IPS-15b (cell line): ENCODE data around the gene PHTF2.
"Not testable (repeated sequence)": the region's sequence is repeated elsewhere in the genome, so short reads cannot be mapped to it uniquely, and the experiment has no call there.

ENCODE experiments used
- H3K27me3 ChIP-seq: one replicate; pipeline ENCODE4 v1.6.1; 2013; ENCODE audit warnings: low read length; ENCODE audit not compliant: control insufficient read depth, insufficient read depth
- H3K36me3 ChIP-seq: one replicate; pipeline ENCODE4 v1.6.1; 2013; ENCODE audit warnings: low read length; ENCODE audit not compliant: control insufficient read depth, insufficient read depth
- H3K4me1 ChIP-seq: one replicate; pipeline ENCODE4 v1.6.1; 2013; ENCODE audit warnings: mild to moderate bottlenecking, low read length; ENCODE audit not compliant: control insufficient read depth, insufficient read depth
- H3K4me3 ChIP-seq: one replicate; pipeline ENCODE4 v1.5.1; 2013; ENCODE audit warnings: low read depth, low read length
- H3K9ac ChIP-seq: one replicate; pipeline ENCODE4 v1.6.1; 2013; ENCODE audit warnings: low read depth, mild to moderate bottlenecking, low read length
- H3K9me3 ChIP-seq: one replicate; pipeline ENCODE4 v1.6.1; 2013; ENCODE audit warnings: mild to moderate bottlenecking, low read length; ENCODE audit not compliant: control insufficient read depth, insufficient read depth

Gene PHTF2

DNA sequence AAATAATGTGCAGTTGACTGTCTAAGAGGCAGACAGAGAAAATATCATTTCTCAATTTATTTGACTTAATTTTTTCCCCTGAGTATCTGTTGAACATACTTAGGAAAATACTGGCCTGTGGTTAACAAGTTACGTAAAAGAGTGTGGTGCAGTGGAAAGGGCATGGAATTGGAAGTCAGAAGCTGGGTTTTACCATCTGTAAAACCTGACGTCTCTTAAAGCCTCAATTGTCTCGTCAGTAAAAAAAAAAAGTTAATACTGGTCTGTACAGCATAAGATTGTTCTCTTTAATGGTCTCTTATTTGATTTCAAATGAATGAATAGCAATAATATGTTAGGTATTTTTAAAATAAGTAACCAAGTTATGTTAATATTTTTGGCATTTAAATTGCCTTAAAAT lies 67.8 kb downstream of the PHTF2 start:
- H3K27me3 ChIP-seq = no peaks in the 10 kb centered on the region
- no peaks in the 10 kb centered on the region for H3K36me3 ChIP-seq
- H3K9ac ChIP-seq = no peak overlapping the region
- H3K9me3 ChIP-seq = no peaks in the 10 kb centered on the region
- peaks cover 8% of the 10 kb centered on the region for H3K4me1 ChIP-seq
- H3K4me3 ChIP-seq = no peak overlapping the region

DNA sequence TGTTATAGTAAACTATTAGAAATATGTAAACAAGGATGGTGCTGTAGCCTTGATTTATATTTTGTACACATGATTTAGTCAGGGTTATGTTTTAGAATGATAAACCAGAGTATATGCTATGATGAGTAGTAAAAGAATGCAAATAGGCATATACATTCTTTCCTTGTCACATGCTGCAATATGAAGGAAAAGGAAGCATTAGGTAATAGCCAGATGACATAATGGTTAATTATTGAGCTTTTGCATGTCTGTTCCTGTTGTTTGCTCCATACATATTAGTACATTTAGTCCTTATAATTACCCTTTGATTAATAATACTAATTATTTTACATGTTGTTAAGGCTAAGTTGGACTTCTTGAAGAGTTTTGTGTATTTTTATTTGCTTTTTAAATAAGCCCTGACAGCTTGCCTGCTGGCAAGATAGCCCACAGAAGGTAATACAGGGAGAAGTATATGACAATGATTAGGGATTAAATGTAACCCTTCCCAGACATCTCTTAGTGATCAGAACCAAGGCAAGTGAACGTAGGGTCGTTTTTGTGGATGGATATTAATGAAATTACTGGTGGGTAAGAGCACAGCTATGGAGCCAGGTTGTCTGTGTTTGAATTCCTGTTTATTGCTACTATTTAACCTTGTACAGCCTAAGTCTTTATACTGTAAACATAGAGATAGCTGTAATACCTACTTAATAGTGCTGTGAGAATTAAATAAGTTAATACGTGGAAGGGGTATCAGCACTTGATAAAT lies 68.4 kb downstream of the PHTF2 start:
- H3K4me1 ChIP-seq = peaks cover 8% of the 10 kb centered on the region
- no peaks in the 10 kb centered on the region for H3K9me3 ChIP-seq
- H3K4me3 ChIP-seq = no peak overlapping the region
- no peaks in the 10 kb centered on the region for H3K36me3 ChIP-seq
- H3K27me3 ChIP-seq = no peaks in the 10 kb centered on the region
- H3K9ac ChIP-seq = no peak overlapping the region

DNA sequence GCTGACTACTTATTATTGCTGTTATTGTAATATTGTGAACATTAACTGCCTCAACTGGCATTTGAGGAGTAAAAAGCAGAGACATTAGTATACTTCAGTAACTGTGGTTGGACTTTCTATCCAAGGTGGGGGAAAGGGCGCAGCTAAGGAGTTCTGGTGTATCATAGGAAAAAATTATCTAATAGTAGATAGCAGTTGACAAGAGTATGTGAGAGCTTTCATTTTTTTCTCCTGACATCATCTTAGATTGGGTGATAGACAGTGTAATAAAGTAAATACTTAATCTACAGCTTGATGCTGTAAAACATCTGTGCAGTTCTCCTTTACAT lies 68.9 kb downstream of the PHTF2 start:
- H3K4me3 ChIP-seq = no peak overlapping the region
- no peaks in the 10 kb centered on the region for H3K36me3 ChIP-seq
- no peaks in the 10 kb centered on the region for H3K27me3 ChIP-seq
- peaks cover 8% of the 10 kb centered on the region for H3K4me1 ChIP-seq
- no peaks in the 10 kb centered on the region for H3K9me3 ChIP-seq
- H3K9ac ChIP-seq = no peak overlapping the region

DNA sequence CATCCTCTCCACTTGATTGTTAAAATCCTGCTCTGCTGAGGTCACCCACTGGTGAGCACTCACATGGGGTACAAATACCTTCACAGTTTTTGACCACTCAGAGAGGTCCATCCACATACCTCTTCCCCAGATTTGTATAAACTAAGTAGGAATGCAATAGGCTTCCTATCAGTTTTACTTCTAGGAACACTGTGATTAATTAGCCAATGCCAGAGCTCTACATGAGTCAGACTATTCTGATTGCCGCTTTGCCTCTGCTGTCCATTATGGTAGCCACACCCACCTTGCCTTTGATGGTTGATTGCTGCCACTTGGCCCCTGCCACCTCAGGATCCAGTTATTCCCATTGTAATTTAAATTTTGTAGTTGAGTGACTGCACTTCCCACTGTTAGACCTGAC lies 73.7 kb downstream of the PHTF2 start:
- not testable (repeated sequence) for H3K4me3 ChIP-seq, H3K9ac ChIP-seq, H3K9me3 ChIP-seq

DNA sequence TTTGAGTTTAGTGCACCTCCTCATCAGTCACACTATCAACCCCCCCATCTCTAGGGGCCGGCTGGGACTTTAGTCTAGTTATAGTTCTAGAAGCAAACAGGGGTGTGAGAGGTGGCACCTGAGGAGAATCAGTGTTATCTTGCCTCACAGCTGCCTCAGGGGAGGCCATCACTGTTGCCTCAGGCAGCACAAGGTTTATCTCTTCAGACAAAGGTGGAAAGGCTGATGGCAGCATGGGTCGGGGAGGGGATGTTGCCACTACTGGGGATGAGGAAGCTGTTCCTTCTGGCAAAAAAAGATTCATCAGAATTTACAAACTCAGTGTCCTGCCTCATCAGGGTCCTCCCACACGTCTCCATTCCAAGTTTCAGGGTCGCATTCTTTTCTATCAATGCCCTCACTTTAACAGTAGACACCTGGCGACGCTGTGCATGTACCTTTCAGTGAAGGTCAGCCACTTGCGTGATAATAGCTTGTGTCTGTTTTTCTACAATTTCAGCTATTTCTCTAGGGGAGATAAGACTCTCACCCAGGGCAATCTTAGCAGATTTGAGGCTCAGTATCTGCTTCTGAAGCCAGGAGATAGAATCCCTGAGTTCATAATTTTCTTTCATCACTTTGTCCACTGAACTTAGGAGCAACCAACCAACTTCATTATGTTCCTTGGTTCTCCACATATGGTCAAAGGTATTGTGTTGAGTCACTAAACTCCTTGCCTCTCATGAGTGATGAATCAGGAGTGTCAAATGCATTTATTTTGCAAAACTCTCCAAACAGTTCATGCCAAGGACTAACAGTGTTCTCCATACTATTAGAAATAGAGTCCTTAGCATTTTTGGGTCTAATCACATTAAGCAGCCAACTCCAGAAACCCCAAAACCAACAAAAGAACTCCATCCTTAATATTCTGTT lies 75.1 kb downstream of the PHTF2 start:
- H3K27me3 ChIP-seq, H3K9ac ChIP-seq, H3K9me3 ChIP-seq, H3K4me3 ChIP-seq, H3K36me3 ChIP-seq, H3K4me1 ChIP-seq: not testable (repeated sequence)

More for the DNA sequence above, 73.7 kb downstream of the PHTF2 start:
- not testable (repeated sequence) for H3K27me3 ChIP-seq, H3K36me3 ChIP-seq, H3K4me1 ChIP-seq

DNA sequence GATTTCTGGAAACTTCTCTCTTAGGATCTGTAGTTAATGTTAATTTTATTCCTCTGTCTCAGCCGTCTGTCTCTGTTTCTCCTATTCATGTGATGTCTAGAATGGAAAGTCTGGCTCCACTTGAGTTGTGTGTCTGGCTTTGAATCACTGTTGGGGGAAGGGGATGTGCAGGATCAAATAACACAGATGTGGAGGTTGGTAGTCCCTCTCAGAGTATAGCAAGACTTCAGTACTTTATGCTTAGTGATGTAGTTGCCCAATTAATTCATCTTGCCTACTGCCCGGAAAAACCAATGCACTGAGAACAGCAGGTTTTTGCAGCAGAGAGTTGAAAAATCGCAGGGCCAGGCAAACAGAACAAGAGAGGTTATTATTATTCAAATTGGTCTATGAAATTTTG lies 79.2 kb downstream of the PHTF2 start:
- H3K4me3 ChIP-seq = no peak overlapping the region
- no peaks in the 10 kb centered on the region for H3K27me3 ChIP-seq

DNA sequence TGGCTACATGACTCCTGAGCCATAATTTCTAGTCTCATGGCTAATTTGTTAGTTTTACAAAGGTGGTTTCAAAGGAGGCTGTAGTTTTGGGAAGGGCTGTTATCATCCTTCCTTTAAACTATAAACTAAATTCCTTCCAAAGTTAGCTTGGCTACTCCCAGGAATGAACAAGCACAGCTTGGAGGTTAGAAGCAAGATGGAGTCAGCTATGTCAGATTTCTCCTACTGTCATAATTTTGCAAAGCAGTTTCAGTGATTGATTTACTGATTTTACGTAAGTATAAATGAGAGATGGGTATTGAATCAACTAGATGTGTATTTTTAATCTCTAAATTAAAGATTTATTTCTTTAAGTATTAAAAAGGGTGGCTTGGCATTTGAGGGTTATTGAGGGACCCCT lies 79.9 kb downstream of the PHTF2 start:
- no peaks in the 10 kb centered on the region for H3K27me3 ChIP-seq
- H3K36me3 ChIP-seq = no peaks in the 10 kb centered on the region
- H3K4me3 ChIP-seq = no peak overlapping the region
- no peaks in the 10 kb centered on the region for H3K4me1 ChIP-seq
- H3K9ac ChIP-seq = no peak overlapping the region
- H3K9me3 ChIP-seq = no peaks in the 10 kb centered on the region

More for the DNA sequence above, 79.2 kb downstream of the PHTF2 start:
- Histone ChIP-seq H3K9me3 (no peaks in the 10 kb centered on the region), H3K9ac (no peak overlapping the region), H3K36me3 (no peaks in the 10 kb centered on the region), H3K4me1 (no peaks in the 10 kb centered on the region)

DNA sequence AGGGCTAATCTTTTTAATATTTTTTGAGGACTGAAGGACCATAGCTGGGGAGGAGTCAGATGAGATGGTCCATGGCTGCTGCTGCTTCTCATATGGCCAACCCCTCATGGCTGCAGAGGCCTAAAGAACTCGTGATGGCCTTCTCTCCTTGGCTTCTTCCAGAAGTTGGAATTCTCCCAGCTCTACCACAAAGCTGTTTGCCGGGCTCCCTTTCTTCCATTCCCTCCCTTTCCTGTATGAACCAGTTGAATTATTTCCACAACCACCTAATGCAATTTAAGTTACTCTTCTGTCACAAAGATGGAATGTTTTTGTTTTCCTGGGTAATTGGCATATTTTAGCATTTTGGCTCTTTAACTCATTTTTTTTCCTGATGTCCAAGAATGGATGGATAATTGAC lies 80.7 kb downstream of the PHTF2 start:
- no peak overlapping the region for H3K4me3 ChIP-seq
- H3K9ac ChIP-seq = no peak overlapping the region
- no peaks in the 10 kb centered on the region for H3K9me3 ChIP-seq
- no peaks in the 10 kb centered on the region for H3K36me3 ChIP-seq
- H3K4me1 ChIP-seq = no peaks in the 10 kb centered on the region
- H3K27me3 ChIP-seq = no peaks in the 10 kb centered on the region

DNA sequence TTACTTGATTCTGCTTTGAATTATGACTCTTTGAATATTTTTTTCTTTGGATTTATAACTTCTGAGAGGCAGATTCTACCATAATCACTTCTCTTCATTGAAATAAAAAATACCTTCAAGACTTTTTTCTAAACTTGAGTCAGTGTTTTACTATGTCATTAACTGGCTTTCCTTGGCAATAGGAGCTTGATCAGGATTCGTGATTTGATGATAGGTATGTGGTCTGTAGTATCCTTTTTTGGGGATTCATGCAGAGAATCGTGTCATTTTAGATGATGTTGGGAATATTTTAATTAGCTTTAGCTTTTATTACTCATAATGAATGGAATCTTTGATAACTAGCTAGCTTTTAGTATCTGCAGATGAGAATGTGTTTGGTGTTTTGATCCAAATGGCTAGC lies 83.3 kb downstream of the PHTF2 start:
- Histone ChIP-seq H3K4me3 (no peak overlapping the region), H3K27me3 (no peaks in the 10 kb centered on the region)

DNA sequence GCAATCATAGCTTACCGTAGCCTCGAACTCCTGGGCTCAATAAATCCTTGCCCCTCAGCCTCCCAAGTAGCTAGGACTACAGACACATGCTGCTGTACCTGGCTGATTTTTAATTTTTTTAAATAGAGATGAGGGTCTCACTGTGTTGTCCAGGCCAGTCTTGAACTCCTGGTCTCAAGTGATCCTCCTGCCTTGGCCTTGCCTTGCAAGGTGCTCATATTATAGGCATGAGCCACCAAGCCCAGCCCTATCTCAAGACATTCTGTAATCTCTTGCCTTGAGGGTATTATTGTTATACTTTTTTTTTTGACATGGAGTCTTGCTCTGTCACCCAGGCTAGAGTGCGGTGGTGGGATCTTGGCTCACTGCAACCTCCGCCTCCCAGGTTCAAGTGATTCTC lies 86.6 kb downstream of the PHTF2 start:
- Histone ChIP-seq H3K36me3 (no peaks in the 10 kb centered on the region), H3K4me1 (no peaks in the 10 kb centered on the region), H3K9ac (no peak overlapping the region), H3K9me3 (no peaks in the 10 kb centered on the region), H3K27me3 (no peaks in the 10 kb centered on the region), H3K4me3 (no peak overlapping the region)

More for the DNA sequence above, 83.3 kb downstream of the PHTF2 start:
- Histone ChIP-seq H3K9ac (no peak overlapping the region), H3K36me3 (no peaks in the 10 kb centered on the region), H3K9me3 (no peaks in the 10 kb centered on the region), H3K4me1 (no peaks in the 10 kb centered on the region)

DNA sequence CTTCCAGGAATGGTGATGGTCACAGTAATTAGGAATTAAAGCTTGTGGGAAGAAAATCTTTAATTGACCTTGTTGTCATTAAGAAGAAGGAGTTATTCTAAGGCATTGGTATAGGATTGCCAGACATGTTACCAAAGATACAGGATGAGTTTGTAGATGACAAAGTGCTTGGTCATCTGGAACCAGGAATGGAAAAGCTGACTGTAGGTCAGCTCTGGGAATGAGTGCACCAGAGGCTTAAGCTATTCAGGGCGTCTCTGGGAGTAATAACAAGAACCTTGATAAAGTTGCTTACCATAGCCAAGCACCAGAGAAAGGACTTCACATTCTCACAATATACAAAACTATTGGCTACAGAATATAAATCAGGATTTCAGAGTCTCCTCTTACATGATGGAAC lies 89.0 kb downstream of the PHTF2 start:
- Histone ChIP-seq H3K4me1 (no peaks in the 10 kb centered on the region), H3K9me3 (no peaks in the 10 kb centered on the region), H3K36me3 (no peaks in the 10 kb centered on the region), H3K4me3 (no peak overlapping the region), H3K9ac (no peak overlapping the region), H3K27me3 (no peaks in the 10 kb centered on the region)

DNA sequence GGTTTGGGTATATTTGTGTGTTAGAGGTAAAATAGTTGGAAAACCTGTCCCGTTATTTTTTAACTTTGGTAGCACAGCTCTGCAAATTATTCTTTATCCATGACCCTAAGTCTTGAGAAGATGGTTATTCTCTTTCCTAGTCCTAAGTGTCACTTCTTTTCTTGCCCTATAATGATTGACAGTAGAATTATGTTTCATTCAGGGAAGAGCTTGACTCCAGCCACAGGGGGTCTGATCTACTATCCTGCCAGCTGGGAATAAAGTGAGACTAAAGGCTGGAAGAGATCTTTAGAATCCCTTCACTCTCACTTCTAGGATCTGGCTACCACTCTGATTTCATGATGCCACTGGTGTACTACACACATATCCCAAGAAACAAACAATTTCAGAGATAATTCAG lies 90.4 kb downstream of the PHTF2 start:
- no peaks in the 10 kb centered on the region for H3K4me1 ChIP-seq
- no peaks in the 10 kb centered on the region for H3K36me3 ChIP-seq

More for the DNA sequence above, 90.4 kb downstream of the PHTF2 start:
- Histone ChIP-seq H3K9ac (no peak overlapping the region), H3K27me3 (no peaks in the 10 kb centered on the region), H3K9me3 (no peaks in the 10 kb centered on the region), H3K4me3 (no peak overlapping the region)
